ENCODE data around the gene MRPS24.
"Not testable (repeated sequence)": the region's sequence is repeated elsewhere in the genome, so short reads cannot be mapped to it uniquely, and the experiment has no call there.

The MRPS24 gene

DNA sequence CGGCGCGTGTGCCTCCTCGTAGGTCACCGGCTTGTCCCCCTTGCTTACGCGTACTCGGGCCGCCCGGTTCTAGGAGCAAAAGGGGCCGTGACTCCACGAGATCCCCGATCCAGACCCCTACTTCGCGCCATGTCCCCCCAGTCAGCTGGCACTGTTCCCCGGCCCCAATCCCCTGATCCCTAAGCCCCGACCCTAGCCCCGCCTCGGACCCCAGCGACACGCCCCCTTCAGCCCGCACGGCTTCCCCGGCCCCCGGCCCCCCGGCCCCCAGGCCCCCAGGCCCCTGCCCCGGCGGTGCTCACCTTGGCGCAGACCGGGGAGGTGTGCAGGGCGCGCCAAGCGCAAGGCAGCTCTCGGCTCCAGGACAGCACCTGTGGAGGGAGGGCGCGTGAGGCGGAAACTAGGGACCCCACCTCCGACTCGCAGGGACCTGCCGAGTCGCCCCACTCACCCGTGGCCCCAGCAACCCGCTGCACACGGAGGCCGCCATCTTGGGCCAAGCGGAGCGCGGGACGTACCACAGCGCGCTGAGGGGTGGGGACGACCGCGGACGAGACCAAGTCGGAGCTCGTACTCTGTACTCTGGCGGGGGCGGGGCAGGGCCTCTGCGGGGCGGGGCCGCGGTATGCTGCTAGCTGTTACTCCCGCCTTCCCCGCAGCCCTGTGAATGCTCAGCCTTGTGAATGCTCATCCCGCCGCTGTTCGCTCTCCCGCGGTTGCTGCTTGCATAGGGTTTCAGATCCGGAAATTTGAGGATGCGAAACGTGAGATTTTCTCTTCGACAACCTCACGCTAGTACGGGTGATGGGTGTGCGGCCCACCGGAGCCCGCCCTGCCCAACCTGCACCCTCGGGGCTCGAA, at the start of gene MRPS24:
Gene MRPS24 (minus strand): TSS at position 512 of the 861 bp plus-strand sequence. CDS start 22 bp downstream, at position 490.
- DNase-seq (ENCODE audit: low spot score): peak; percentile 96

DNA sequence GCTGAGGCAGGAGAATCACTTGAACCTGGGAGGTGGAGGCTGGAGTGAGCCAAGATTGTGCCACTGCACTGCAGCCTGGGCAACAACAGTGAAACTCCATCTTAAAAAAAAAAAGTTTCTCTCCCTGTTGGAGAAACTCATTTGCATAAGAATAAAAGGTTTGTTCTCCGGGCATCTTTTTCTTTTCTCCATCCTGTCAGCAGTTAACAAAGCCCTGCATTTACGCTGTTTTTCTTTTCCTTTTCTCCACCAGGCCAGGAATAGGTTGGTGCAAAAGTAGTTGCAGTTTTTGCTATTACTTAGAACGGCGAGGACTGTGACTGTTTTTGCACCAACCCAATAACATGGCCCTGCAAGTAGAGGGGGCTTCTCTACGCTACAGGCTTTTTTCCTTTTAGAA, 46.6 kb upstream of the MRPS24 start:
- DNase-seq (ENCODE audit: low spot score): no peak

DNA sequence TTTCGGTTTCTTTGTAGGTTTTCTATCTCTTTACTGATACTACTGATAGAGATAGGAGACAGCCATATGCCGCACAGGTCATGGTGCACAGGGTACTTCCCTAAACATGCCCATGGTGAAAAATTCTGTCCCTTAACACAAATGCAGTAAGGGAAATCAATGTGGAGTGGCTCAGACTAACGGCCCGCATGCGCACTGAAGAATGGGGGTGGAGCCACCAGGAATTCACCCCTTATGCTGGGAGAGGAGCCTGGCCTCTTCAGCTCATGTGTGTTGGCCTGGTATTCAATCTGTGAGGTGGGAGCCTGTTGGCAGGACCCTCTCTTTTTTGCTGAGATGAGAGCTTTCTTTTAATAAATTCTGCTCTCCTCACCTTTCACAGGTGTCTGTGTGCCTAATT, 45.5 kb upstream of the MRPS24 start:
- no peak for DNase-seq (ENCODE audit: low spot score)

DNA sequence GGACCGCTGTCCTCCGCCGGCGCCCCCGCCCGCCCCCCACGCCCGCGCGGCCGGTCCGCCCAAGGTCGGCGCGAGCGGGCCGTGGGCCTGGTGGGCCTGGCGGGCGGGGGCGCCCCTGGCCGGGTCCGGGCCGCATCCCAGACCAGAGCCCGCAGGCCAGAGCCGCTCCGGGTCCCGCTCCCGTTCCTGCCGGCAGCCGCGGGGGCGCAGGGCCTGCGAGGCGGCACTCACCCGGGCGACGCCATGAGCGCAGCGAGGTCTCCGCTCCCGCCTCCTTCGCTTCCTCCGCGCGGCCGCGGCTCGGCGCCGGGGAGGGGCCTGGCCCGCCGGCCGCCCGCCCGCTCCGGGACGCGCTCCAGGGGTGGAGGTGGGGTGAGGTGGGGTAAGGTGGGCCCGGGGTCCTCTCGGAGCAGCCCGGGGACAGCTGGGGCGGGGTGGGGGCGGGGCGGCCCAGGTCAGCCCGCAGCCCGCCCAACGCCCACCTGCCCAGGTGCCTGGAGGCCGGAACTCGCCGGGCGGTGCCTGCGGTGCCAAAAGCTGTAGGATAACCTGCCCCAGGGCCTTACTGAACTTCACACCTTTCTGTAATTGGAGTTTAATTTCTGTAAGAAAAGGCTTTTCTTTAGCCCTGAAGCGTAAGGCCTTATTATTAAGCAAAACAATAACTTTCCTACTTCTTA, 37.2 kb upstream of the MRPS24 start, which contains the start of gene URGCP:
Gene URGCP (minus strand): TSS at position 266 of the 680 bp plus-strand sequence. CDS start 21 bp downstream, at position 245.
- DNase-seq (ENCODE audit: low spot score): peak; percentile 74

DNA sequence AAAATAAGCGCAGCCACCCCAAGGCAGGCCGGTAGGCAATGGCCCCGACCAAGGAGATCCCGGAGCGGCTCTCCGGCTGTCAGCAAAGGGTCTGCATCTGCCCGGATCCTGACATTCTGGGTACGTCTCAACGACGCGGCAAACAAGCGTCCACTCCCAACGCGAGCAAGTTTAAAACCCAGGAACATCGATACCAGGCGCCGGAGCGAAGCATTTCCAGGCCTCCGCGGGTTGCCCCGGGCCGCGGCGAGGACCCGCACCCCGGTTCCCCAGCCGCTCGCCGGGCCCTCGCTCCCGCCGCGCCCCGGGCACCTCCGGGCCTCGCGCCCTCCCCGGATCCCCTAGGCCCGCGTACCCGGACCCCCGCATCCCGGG, 36.6 kb upstream of the MRPS24 start:
- DNase-seq (ENCODE audit: low spot score): peak; percentile 63

DNA sequence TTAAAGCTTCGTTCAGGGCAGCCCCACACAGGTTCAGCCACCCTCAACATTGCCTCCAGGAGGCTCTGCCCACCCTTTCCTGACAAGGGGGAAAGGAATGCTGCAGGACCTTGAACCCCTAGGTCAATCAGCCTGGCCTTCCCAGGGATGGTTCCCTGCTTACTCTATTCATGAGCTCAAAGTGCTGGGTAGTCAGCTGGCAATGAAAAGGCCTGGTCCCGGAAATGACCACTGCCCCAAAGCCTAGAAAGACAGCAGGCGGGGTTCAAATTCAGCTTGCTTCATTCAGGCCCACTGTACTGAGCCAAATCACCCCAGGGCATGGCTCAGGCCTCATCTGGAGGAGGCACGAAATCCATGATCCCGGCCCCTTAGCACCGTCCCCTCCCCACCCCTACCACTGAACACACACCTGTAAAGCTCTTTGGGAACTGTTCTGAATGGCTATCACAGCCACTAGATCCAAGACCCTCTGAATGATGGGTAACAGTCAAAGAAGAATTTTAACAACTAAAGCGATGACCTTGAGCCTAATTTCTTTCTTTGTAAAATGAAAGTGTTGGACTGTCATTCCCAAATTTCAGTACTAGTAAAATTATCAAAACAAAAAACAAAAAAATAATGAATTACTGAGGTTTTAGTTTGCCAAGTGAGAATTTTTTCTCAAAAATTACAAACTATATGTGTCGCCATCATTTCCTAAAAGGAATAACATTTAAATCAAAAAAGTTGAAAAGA, 36.1 kb upstream of the MRPS24 start:
- DNase-seq (ENCODE audit: low spot score): no peak

DNA sequence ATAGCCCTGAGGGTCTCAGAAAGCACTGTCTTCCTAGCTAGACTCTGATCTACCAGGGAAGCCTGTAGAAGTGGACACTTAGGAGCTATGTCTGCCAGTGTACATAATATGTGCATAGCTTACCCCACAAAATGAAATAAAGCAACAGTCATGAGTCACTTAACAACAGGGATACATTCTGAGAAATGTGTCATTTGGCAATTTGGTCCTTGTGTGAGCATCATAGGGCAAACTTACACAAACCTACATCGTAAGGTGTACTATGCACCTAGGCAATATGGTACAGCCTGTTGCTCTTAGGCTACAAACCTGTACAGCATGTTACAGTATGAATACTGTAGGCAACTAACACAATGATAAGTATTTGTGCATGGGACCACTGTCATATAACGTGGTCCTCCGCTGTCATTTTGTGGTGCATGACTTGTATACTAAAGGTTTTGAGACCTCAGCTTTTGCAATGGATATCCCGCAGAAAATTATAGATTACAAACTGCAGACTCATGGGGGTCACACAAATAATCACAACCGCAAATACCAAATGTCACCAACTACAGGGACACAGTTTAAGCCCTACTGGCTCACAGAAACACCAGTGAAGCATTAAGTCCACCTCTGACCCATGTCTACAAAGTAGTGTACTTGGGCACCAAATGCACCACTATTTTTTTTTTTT, 35.4 kb upstream of the MRPS24 start:
- no peak for DNase-seq (ENCODE audit: low spot score)

DNA sequence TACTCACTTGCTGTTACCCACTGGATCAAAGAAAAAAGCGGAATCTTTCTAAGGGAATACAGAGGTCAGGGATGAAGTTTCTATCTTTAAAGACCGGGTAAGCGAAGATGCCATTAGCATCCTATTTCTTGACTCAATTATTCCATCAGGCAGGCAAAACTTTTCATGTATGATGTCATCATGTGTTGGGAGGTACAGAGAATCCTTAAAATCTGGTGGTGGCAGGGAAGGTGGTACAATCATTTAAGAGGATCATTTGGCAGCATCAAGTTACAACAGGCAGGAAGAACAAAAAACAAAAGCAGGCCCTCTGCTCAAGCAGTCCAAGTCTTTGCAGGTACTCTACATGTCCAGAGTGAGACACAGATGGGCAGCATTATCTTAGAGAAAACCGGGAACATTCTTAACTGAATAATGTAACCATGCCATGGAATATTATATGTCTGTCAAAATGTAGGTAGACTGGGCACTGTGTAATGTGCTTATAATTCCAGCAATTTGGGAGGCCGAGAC, 33.3 kb upstream of the MRPS24 start:
- no peak for DNase-seq (ENCODE audit: low spot score)

DNA sequence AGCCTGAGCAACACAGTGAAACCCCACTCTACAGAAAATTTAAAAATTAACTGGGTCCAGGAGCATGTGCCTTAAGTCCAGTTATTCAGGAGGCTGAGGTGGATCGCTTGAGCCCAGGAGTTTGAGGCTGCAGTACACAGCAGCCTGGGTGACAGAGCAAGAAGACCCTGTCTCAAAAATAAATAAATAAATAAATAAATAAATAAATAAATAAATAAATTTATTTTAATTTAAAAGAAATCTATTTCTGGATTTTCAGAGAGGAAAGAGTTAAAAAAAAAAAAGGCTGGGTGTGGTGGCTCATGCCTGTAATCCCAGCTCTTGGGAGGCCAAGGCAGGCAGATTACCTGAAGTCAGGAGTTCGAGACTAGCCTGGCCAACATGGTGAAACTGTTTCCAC, 29.3 kb upstream of the MRPS24 start:
- not testable (repeated sequence) for DNase-seq (ENCODE audit: low spot score)

DNA sequence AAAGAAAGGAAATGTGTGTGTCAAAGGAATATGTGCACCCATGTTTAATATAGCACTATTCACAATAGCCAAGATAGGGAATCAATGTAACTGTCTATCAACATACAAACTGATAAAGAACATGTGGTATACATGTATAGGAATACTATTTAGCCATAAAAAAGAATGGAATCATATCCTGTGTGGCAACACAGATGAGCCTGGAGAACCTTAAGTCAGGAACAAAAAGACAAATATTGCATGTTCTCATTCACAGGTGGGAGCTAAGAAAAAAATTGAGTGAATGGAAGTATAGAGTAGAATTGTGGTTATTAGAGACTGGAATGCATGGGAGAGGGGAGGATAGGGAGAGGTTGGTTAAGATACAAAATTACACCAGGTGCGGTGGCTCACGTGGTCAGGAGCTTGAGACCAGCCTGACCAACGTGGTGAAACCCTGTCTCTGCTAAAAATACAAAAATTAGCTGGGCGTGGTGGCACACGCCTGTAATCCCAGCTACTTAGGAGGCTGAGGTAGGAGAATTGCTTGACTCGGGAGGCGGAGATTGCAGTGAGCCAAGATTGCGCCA, 26.6 kb upstream of the MRPS24 start:
- DNase-seq (ENCODE audit: low spot score): no peak

DNA sequence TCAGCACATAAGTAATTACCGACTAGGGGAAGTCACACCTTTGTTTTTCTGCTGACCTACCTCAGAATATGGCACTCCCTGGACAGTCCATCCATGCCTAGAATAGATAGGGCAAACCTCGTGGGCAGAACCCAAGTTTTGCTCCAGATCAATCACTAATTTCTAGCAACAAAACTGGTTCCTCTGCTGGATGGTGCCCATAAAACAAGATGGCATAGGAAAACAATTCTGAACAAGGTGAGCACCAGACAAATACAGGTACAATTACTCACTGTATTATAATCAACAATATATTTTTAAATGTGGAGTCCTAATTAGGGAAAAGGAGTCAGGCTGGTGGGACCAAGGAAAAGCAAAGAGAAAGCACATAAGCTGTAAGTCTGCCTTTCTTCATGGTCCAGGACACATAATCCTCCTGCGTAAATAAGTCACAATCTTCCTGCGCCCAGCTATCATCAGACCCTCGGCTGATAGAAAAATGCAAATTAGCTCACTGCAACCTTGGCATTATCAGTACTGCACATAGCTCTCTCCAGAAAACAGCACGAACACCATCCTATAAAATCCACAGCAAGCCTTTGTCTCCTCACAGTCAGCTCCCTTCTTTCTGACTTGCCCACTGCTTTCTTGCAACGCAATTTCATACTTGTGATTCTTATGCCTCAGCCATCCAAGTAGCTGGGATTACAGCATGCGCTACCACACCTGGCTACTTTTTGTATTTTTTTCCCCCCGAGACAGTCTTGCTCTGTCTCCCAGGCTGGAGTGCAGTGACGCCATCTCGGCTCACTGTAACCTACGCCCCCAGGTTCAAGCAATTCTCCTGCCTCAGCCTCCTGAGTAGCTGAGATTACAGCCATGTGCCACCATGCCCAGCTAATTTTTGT, 22.0 kb upstream of the MRPS24 start:
- DNase-seq (ENCODE audit: low spot score): no peak

DNA sequence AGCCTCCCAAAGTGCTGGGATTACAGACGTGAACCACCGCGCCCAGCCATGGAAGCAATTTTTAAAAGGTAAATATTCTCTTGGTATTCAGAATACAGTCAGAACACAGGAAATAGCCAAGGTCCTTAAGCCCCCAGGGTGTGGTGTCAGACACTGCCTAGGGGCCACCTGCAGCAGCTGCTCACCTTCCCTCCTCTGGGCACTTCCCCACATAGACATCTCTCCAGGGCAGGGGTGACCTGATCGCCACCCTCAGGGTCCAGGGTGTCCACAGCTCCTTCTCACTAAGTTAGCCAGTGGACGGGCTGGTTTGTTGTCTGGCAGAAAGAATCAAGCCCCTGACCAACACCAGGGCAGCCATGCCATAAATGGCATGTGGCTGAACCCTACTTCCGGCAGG, 21.2 kb upstream of the MRPS24 start:
- no peak for DNase-seq (ENCODE audit: low spot score)

DNA sequence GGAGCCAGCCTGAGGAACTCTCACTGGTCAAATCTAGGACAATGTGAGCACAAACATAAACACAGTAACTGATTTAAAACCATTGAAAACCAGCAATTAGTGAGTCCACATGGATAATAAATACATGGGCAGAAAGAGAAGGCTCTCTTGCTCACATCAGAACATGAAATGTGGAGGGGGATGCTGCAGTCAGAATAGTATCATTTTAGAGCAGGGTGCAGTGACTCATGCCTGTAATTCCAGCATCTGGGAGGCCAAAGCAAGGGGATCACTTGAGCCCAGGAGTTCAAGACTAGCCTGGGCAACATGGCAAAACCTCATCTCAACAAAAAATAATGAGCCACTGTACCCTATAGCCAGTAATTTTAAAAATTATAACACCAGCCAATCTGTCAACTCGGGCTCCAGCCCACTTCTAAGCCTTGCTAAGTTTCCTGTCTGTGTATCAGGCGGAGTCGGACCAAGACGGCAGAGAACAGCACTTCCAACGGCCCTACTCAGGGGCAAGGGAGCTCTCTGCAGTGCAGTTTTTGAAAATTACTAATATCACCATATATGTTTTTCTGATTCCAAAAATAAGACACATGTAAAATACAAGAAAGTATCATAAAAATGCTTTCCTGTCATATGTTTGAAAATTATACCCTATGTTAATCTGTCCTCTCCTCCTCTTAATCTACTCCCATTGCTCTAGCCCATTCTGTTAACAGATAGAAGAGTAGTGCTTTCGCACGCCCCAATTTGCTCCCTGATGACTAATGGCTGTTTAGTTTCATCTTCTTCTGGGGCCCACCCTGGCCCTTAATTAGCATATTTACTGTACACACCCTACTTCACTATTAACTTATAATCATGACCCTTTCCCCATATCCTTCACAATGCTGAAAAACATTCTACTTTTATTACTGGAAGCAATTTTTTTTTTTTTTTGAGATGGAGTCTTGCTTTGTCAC, 20.0 kb upstream of the MRPS24 start:
- DNase-seq (ENCODE audit: low spot score): no peak

DNA sequence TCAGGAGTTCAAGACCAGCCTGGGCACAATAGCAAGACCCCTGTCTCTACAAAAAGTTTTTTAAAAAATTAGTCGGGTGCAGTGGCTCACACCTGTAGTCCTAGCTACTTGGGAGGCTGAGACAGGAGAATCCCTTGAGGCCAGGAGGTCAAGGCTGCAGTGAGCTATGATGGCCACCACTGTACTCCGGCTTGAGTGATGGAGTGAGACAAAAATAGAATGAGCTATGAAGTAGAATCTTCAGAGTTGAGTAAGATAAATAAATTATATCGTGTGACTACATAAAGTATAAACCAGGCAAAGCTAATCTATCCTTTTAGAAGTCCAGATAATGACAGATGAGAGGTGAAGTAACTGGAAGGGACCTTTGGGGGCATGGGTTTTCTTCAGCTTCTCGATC, 15.3 kb upstream of the MRPS24 start:
- DNase-seq (ENCODE audit: low spot score): no peak

DNA sequence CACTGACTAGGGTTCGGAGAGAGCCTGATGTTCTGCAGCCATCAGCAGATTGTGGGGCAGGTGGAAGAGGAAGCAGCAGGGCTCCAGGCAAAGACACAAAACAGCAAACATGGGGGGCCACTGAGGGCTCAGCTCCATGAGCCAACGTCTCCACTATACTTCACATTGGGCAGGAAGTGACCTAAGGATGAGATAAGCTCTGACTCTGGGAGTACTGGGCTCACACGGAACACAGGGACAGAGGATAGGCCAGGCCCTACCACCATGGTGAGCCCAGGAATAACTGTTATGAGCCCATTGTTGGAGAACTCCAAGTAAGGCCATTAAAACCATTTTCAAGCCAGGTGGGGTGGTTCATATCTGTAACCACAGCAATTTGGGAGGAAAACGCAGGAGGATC, 14.9 kb upstream of the MRPS24 start:
- DNase-seq (ENCODE audit: low spot score): no peak

DNA sequence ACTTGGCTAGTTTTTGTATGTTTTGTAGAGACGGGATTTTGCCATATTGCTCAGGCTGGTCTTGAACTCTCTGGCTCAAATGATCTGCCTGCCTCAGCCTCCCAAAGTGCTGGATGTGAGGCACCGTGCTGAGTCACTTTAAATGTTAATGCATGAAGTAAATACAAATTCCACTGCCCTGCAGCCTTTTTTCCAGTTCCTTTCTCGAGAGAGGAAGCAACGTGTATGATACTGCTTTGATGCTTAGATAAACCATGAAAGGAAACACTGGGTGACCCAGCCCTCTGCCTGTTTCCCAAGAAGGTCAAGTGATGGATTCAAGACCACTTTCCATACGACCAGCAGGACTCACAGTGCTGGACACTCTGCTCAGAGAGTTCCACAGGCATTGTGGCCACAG, 11.3 kb upstream of the MRPS24 start:
- DNase-seq (ENCODE audit: low spot score): no peak

DNA sequence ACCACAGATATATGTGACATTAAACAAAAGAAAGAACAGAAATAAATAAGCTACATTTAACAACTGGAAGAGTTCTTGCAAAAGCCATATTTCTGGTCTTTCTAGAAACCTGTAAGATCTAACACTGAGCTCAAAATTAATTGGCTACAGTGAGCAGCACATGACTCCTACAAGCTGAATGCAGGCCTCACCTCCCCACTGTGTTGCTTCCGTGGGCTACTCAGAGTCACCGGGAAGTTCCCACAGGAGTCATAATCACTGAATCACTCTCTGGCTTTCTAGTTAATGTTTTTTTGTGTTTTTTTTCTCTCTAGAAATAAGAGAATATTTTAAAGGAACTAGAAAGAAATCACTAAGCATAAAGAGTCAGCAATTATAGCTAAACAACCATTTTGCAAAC, 10.2 kb upstream of the MRPS24 start:
- DNase-seq (ENCODE audit: low spot score): no peak

DNA sequence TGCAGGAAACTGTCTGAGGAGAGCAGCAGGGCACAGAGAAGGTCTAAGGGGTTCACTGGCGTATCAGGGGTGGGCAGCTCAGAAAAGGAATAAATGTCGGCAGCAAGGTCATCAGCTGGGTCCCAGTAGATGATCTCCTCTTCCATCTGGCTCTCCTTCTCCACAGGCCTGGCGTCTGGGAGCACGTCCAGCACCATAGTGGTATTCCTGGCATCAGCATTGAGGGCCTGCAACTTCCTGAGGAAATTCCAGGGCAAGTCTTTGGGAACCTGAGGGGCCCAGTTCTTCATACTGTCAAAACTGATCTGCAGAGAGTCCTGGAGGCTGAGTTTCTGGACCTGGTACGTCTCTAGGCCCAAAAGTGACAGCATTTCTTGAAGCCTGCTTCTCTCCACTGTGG, 9.6 kb upstream of the MRPS24 start:
- DNase-seq (ENCODE audit: low spot score): no peak
